WERI-Rb-1 (cell line): ENCODE data around the gene PRKAG2.
"Not testable (repeated sequence)": the region's sequence is repeated elsewhere in the genome, so short reads cannot be mapped to it uniquely, and the experiment has no call there.

Source experiments
- DNase-seq: peaks from one replicate; pipeline ENCODE4 v3.0.0-alpha.2; 2020
- H3K27ac ChIP-seq: fragments of 250-450 bp; sonication (Bioruptor Pico); 2 replicates; pipeline ENCODE4 v1.5.1; 2020; ENCODE audit warnings: mild to moderate bottlenecking, moderate library complexity
- H3K27me3 ChIP-seq: fragments of 250-450 bp; sonication (Bioruptor Pico); 2 replicates; pipeline ENCODE4 v1.5.1; 2021; ENCODE audit warnings: mild to moderate bottlenecking, low read depth, moderate library complexity; ENCODE audit not compliant: insufficient read depth, severe bottlenecking
- H3K36me3 ChIP-seq: fragments of 250-450 bp; sonication (Bioruptor Pico); 2 replicates; pipeline ENCODE4 v1.5.1; 2020; ENCODE audit warnings: mild to moderate bottlenecking, moderate library complexity
- H3K4me3 ChIP-seq: 2 replicates; pipeline ENCODE4 v1.5.1; 2011; ENCODE audit warnings: low read depth, mild to moderate bottlenecking, control low read depth, low read length
- H3K9me3 ChIP-seq: fragments of 250-450 bp; sonication (Bioruptor Pico); 2 replicates; pipeline ENCODE4 v1.5.1; 2021; ENCODE audit warnings: mild to moderate bottlenecking, moderate library complexity; ENCODE audit not compliant: severe bottlenecking
- TF ChIP-seq, protein P1 (sequence below): IDR thresholded peaks from 2 replicates; pipeline ENCODE4 v1.5.1; 2011; ENCODE audit warnings: low read depth, mild to moderate bottlenecking, control low read depth, inconsistent platforms, low read length

PRKAG2 gene

DNA sequence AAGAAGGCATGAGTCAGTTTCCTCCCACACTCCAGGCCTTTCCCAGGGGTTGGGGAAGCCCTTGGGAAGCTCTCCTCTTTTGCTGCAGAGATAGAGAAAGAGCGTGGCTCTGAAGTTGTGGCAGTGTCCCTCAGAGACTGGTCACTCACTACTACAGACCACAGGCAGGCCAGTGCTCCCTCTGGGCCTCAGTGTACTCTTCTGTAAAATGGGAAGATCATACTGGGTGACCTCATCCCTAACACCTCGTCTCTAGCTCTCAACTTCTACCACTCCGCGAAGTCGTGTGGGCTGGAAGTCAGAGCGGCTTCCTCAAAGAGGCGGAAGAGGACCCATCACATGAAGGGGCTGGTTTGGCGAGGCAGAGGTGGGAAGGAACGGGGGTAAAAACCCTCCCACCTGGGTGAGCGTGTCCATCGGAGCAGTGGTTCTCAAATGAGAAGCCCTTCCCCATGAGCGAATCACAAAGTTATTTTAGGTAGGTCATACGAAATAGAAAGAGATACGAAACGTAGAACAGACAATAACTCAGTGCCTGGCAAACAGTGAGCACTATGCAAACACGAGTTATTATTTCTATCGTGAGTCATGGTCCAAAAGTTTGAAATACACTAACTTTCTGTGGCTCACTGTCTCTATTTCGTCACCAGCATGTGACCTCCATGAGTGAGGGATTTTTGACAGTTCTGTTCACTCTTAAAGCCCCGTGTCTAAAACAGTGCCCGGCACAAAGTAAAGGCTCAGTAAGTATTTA, 32.7 kb downstream of the PRKAG2 start:
- H3K9me3 ChIP-seq, result no peaks in the 10 kb centered on the region
- no peak for DNase-seq
- H3K4me3 ChIP-seq, result no peak overlapping the region
- H3K27me3 ChIP-seq, result no peaks in the 10 kb centered on the region
- TF ChIP-seq, protein P1, sequence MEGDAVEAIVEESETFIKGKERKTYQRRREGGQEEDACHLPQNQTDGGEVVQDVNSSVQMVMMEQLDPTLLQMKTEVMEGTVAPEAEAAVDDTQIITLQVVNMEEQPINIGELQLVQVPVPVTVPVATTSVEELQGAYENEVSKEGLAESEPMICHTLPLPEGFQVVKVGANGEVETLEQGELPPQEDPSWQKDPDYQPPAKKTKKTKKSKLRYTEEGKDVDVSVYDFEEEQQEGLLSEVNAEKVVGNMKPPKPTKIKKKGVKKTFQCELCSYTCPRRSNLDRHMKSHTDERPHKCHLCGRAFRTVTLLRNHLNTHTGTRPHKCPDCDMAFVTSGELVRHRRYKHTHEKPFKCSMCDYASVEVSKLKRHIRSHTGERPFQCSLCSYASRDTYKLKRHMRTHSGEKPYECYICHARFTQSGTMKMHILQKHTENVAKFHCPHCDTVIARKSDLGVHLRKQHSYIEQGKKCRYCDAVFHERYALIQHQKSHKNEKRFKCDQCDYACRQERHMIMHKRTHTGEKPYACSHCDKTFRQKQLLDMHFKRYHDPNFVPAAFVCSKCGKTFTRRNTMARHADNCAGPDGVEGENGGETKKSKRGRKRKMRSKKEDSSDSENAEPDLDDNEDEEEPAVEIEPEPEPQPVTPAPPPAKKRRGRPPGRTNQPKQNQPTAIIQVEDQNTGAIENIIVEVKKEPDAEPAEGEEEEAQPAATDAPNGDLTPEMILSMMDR, result no peak
- H3K36me3 ChIP-seq, result no peaks in the 10 kb centered on the region
- H3K27ac ChIP-seq, result no peak overlapping the region

DNA sequence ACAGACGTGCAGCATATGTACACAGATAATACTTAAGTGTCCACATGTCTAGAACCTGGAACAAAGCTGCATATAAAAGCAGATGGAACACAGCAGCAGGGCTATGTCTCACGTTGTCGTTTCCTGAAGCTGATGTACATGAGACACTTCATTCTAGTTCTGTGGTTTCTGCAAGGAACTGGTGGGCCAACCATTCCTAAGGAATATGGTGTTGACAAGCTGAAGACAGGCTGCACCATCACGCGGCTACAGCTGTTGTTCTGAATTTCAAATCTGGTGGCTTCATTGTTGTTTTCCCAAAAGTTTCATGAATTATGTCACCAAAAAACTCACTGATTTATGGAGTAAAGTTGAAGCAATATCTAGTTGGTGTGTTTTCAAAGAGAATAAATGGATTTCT, 33.7 kb downstream of the PRKAG2 start:
- no peaks in the 10 kb centered on the region for H3K36me3 ChIP-seq
- no peak for DNase-seq
- TF ChIP-seq, protein P1, result no peak
- H3K9me3 ChIP-seq, result no peaks in the 10 kb centered on the region
- H3K27me3 ChIP-seq, result no peaks in the 10 kb centered on the region
- H3K27ac ChIP-seq, result no peak overlapping the region
- H3K4me3 ChIP-seq, result no peak overlapping the region

DNA sequence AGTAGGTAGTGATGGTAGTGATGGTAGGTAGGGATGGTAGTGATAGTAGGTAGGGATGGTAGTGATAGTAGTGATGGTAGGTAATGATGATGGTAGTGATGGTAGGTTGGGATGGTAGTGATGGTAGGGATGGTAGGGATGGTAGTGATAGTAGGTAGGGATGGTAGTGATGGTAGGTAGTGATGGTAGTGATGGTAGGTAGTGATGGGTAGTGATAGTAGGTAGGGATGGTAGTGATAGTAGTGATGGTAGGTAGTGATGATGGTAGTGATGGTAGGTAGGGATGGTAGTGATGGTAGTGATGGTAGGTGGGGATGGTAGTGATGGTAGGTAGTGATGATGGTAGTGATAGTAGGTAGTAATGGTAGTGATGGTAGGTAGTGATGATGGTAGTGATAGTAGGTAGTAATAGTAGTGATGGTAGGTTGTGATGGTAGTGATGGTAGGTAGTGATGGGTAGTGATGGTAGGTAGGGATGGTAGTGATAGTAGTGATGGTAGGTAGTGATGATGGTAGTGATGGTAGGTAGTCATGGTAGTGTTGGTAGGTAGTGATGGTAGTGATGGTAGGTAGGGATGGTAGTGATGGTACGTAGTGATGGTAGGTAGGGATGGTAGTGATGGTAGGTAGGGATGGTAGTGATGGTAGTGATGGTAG, 35.4 kb downstream of the PRKAG2 start:
- not testable (repeated sequence) for H3K4me3 ChIP-seq, H3K27ac ChIP-seq, H3K27me3 ChIP-seq, H3K9me3 ChIP-seq, DNase-seq, H3K36me3 ChIP-seq

DNA sequence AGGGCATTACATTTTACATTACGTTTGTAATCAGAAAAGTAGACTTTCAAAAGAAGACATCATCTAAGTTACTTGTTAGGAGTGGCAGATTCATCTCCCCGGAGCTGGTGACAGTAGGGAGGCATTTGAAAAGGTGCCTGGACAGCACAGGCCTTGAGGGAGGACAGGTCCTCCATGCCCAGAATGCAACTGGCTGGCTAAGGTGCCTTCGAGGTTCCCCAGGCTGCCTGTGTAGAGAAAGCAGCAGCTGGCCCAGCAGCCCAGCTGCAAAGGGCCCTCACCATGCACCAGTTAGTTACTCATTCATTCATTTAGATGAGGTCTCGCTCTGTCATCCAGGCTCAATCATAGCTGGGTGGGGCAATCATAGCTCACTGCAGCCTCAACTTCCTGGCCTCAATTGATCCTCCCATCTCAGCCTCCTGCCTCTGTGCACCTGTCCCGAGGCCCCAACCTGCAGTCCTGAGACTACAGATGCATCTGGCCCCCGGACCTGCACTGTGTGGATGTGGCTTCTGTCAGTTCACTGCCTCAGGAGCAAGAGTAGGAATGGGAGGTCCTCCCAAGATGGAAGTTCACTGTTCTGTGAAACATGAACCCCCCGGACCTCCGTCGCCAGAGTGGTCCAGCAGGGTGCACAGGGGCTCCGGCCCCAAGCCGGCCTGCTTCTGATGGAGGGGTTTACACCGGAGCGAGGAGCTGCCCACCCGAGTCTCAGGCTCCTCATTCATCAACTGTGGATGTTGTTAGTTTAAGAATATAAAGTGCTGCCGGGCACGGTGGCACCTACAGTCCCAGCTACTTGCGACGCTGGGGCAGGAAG, 36.6 kb downstream of the PRKAG2 start:
- Histone ChIP-seq H3K27me3 (no peaks in the 10 kb centered on the region), H3K36me3 (no peaks in the 10 kb centered on the region), H3K27ac (no peak overlapping the region), H3K9me3 (no peaks in the 10 kb centered on the region), H3K4me3 (no peak overlapping the region)
- TF ChIP-seq, protein P1, result no peak
- no peak for DNase-seq

DNA sequence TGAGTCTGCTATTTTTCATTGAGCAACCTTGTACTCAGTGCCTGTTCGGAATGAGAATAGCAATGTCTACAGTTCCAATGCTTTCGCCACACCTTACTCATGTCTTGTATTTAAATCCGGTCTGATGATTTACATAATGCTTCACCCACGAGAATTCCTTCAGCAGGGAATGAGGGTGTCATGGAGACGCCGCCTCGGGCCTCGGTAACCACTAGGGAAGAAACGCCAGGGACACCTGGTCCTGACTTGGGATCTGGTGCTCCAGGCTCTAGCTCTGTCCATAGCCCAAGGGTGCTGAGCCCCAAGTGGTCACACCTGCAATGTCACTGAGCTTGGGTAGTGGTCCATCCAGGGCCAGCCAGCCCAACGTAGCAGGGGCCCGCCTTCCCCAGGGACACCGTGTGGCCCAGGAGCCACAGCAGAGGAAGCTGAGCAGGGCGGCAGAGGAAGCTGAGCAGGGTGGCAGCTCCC, 37.4 kb downstream of the PRKAG2 start:
- no peak for DNase-seq
- no peaks in the 10 kb centered on the region for H3K9me3 ChIP-seq
- TF ChIP-seq, protein P1, result no peak
- H3K36me3 ChIP-seq, result no peaks in the 10 kb centered on the region
- no peak overlapping the region for H3K27ac ChIP-seq
- H3K27me3 ChIP-seq, result no peaks in the 10 kb centered on the region
- no peak overlapping the region for H3K4me3 ChIP-seq

DNA sequence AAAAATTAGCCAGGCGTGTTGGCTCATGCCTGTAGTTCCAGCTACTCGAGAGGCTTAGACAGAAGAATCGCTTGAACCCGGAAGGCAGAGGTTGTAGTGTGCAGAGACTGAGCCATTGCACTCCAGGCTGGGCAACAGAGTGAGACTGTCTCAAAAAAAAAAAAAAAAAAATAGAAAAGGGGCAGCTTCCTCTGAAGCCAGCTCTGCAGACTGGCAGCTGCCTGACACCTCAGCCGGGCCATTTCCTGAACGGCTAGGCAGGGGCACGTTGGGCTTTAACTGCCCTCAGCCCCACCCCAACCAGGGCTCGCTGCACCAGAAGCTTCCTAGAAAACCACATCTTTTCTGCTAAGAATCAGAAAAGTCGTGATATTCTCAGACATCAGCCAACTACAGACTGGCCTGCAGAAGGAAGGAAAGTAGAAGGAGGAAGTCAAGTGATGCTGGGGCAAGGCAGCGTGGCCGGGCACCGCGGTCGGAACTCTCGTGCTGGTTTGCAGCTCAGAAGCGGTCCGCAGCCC, 38.0 kb downstream of the PRKAG2 start:
- no peaks in the 10 kb centered on the region for H3K27me3 ChIP-seq
- TF ChIP-seq, protein P1, result no peak
- no peak overlapping the region for H3K27ac ChIP-seq
- DNase-seq, result no peak
- H3K9me3 ChIP-seq, result no peaks in the 10 kb centered on the region
- no peaks in the 10 kb centered on the region for H3K36me3 ChIP-seq
- no peak overlapping the region for H3K4me3 ChIP-seq
